Measurements from ENCODE around the gene HSPG2.

- TF ChIP-seq CTCF (IDR thresholded peaks at IDR 0.05) (no peak), POLR2AphosphoS5 (IDR thresholded peaks at IDR 0.05; ENCODE audit: low read depth, low read length) (no peak), TCF7L2 (IDR thresholded peaks at IDR 0.05; ENCODE audit: low read depth, low read length) (no peak)
Measured at GRCh38 chr1:21829294-21829693, 107.8 kb downstream of the HSPG2 start.

All from Panc1 (cell line).